GM19193 (cell line): ENCODE data around the gene TMPO.

ENCODE experiments used
- POLR2A ChIP-seq: IDR thresholded peaks from 4 replicates; pipeline ENCODE4 v1.6.1; 2011; ENCODE audit not compliant: insufficient read depth, insufficient read length; ENCODE audit errors: extremely low read depth

Gene TMPO

DNA sequence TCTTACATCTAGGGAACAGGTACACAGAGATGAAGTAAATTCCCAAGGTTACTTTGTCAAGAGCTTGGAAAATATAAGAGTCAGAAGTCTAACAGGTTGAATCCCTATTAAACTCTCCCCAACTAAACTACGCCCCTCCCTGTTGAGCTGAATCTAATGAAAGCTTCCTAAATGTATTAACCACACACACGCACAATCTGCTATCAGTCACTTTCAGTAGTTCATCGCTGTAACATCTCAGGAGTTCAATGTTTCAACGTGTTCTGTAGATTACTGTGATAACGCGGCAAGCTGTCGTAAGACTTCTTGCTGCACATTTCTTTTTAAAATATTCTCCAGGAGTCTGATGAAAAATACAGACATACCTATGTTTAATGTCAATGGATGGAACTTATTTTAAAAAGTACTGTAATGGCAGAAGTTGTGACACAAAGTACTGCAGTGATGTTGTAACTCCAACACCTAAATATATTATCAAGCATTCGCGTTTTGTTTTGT is 77.5 kb downstream of the TMPO start:
- TF ChIP-seq POLR2A = no peak

DNA sequence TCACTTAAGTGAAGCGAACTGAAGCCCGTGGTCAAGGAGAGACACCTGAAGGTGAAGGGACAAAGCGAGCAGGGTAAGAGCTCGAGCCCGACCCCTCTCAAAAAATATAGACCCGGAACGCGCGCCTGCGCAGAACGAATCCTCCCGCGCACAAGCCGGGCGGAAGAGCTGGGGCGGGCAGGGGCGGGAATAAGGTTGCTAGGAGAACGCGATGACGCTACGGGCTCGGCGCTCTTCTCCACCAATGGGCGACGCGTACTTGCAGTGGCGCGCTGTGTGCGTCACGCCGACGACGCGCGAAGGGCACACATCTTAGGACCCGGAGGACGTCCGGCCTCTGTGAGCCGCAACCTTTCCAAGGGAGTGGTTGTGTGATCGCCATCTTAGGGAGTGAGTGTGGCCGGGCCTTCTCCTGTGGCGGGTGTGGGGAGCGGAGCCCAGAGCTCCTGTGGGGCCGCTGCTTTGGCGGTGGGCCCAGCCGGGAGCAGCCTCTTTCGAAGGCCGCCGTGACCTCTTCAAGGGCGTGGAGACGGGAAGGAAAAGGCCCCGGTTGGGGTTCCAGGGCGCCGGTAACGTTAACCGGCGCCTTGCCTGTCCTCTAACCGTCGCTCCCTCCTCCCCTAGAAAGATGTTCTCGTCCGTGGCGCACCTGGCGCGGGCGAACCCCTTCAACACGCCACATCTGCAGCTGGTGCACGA is 78.1 kb downstream of the TMPO start, which contains the start of gene SLC25A3:
TSS of gene SLC25A3 (plus strand) at position 336 of the 699 bp plus-strand sequence. CDS start at position 629, 293 bp downstream.
- peak; percentile 100 for TF ChIP-seq POLR2A

DNA sequence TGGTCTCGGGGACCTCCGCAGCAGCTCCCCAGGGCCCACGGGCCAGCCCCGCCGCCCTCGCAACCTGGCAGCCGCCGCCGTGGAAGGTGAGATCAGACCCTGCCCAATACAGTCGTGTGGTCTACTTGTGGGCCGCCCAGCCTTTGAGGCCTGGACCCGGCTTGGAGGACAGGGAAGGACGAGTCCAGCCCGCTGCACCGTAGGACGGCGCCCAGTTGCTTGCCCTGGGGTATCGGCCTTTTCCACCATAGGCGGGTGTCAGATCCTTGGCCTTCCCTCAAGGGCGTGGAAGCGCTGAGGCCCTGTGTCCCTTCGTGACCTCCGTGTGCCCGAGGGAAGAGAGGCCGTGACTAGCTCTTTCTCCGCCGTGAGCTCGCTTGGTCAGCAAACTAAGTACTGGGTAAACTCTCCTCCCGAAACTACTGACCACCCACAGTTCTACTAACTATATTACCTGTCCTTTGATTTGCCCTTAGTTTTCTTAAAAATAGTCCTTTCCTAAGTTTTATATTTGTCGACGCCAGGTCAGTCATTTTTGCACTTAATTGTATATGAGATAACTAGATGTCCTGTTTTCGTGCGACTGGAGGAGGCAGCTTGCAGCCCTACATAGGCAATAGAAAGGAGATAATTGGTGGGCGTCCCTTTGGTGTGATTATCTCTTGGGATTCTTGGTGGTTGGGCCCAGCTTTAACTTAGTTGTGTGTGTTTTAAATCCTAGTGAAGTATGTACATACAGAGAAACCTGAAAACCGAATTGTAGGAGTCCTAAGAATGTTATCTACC is 78.9 kb downstream of the TMPO start:
- TF ChIP-seq POLR2A = no peak

DNA sequence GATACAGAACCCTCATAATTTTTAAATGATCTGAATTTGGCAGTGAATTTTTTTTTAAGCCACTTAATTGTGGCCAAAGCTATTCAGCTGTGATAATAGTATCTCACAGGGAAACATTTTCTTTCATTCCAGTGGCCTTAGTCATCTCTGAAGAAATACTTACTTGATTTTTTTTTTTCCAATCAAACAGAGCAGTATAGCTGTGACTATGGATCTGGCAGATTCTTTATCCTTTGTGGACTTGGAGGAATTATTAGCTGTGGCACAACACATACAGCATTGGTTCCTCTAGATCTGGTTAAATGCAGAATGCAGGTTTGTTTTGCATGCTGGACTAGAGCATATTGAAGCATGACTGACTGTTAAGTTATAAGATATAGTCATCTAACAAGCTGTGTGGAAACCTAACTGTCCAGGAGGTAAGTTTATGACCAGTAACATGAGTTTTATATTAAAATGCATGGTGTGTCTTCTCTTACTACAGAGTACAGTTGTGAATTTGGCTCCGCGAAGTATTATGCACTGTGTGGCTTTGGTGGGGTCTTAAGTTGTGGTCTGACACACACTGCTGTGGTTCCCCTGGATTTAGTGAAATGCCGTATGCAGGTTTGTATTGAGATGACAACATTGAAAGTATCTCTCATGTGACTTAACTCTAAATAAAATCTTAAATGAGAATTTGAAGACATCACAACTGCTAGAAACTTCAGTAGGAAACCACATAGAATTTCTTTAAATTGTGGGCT is 80.0 kb downstream of the TMPO start:
- no peak for TF ChIP-seq POLR2A
